ENCODE measurements around the gene EMILIN1.

EMILIN1 gene

GRCh38 chr2:27078267-27079194 lies at the start of gene EMILIN1:
Gene EMILIN1, plus strand, starts transcription at chr2:27078615. Its CDS starts 451 bp downstream, at chr2:27079066.
- no peak for DNase-seq

- DNase-seq = no peak
These were observed 49.4 kb upstream of the EMILIN1 start for GRCh38 chr2:27029051-27029450.

- peak; percentile 75 for DNase-seq
These were observed 45.7 kb upstream of the EMILIN1 start, which contains the start of gene TMEM214 for GRCh38 chr2:27032495-27033252. Gene TMEM214, plus strand, starts transcription at chr2:27032965. Its CDS starts 51 bp downstream, at chr2:27033016.

- DNase-seq = peak; percentile 7
These were observed 45.1 kb upstream of the EMILIN1 start for GRCh38 chr2:27033253-27033852.

- no peak for DNase-seq
These were observed 40.4 kb upstream of the EMILIN1 start for GRCh38 chr2:27038012-27038411.

- no peak for DNase-seq
These were observed 39.6 kb upstream of the EMILIN1 start for GRCh38 chr2:27038631-27039339.

GRCh38 chr2:27039426-27039825 lies 39.0 kb upstream of the EMILIN1 start:
- no peak for DNase-seq

GRCh38 chr2:27039871-27040270 lies 38.5 kb upstream of the EMILIN1 start:
- no peak for DNase-seq

- no peak for DNase-seq
These were observed 38.1 kb upstream of the EMILIN1 start for GRCh38 chr2:27040282-27040681.

- DNase-seq = no peak
These were observed 36.7 kb upstream of the EMILIN1 start for GRCh38 chr2:27041752-27042151.

- DNase-seq = peak; percentile 93
These were observed 36.2 kb upstream of the EMILIN1 start for GRCh38 chr2:27042159-27042661.

- DNase-seq = no peak
These were observed 35.3 kb upstream of the EMILIN1 start for GRCh38 chr2:27042985-27043634.

GRCh38 chr2:27049422-27050280 lies 28.8 kb upstream of the EMILIN1 start:
- DNase-seq = no peak

- peak; percentile 91 for DNase-seq
These were observed 28.0 kb upstream of the EMILIN1 start for GRCh38 chr2:27050281-27050995.

- peak; percentile 94 for DNase-seq
These were observed 27.2 kb upstream of the EMILIN1 start, which contains the start of gene AGBL5 for GRCh38 chr2:27050996-27051901. Gene AGBL5, plus strand, starts transcription at chr2:27051668. Its CDS starts 1,291 bp downstream, at chr2:27052959.

- no peak for DNase-seq
These were observed 26.3 kb upstream of the EMILIN1 start for GRCh38 chr2:27051902-27052645.

GRCh38 chr2:27053321-27053720 lies 25.1 kb upstream of the EMILIN1 start:
- no peak for DNase-seq

GRCh38 chr2:27053776-27054175 lies 24.6 kb upstream of the EMILIN1 start:
- no peak for DNase-seq
